Fibroblast of skin of right quadriceps (primary cell): Measurements from ENCODE around the gene TTLL10.

Experiments used
- DNase-seq: peaks from one replicate; pipeline ENCODE4 v3.0.0-alpha.2; 2013

The TTLL10 gene, protein sequence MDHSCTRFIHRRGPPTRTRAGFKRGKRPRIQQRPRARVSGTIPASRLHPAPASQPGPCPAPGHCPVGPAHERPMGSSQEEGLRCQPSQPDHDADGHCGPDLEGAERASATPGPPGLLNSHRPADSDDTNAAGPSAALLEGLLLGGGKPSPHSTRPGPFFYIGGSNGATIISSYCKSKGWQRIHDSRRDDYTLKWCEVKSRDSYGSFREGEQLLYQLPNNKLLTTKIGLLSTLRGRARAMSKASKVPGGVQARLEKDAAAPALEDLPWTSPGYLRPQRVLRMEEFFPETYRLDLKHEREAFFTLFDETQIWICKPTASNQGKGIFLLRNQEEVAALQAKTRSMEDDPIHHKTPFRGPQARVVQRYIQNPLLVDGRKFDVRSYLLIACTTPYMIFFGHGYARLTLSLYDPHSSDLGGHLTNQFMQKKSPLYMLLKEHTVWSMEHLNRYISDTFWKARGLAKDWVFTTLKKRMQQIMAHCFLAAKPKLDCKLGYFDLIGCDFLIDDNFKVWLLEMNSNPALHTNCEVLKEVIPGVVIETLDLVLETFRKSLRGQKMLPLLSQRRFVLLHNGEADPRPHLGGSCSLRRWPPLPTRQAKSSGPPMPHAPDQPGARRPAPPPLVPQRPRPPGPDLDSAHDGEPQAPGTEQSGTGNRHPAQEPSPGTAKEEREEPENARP

GRCh38 chr1:1173793-1174415 lies at the start of gene TTLL10:
Gene TTLL10 (plus strand): TSS chr1:1173880. CDS start chr1:1179216, 5,336 bp downstream.
- no peak for DNase-seq

DNA sequence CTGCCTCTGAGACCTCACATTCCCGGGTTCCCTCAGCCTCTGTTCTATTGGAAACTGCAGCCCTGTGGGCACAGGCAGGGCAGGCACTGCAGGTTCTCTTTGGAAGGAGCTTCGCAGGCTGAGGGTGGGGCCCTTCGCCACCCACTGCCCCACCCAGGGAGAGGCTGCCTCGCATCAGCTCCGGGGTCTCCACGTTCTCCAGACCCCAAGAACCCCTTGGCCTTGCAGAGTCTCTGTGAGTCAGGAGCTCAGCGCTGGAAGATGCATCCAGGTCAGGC lies 49.2 kb upstream of the TTLL10 start:
- no peak for DNase-seq

- no peak for DNase-seq
Observed at GRCh38 chr1:1124786-1125642, 48.7 kb upstream of the TTLL10 start.

- DNase-seq = no peak
Observed at GRCh38 chr1:1125945-1126344, 47.7 kb upstream of the TTLL10 start.

DNA sequence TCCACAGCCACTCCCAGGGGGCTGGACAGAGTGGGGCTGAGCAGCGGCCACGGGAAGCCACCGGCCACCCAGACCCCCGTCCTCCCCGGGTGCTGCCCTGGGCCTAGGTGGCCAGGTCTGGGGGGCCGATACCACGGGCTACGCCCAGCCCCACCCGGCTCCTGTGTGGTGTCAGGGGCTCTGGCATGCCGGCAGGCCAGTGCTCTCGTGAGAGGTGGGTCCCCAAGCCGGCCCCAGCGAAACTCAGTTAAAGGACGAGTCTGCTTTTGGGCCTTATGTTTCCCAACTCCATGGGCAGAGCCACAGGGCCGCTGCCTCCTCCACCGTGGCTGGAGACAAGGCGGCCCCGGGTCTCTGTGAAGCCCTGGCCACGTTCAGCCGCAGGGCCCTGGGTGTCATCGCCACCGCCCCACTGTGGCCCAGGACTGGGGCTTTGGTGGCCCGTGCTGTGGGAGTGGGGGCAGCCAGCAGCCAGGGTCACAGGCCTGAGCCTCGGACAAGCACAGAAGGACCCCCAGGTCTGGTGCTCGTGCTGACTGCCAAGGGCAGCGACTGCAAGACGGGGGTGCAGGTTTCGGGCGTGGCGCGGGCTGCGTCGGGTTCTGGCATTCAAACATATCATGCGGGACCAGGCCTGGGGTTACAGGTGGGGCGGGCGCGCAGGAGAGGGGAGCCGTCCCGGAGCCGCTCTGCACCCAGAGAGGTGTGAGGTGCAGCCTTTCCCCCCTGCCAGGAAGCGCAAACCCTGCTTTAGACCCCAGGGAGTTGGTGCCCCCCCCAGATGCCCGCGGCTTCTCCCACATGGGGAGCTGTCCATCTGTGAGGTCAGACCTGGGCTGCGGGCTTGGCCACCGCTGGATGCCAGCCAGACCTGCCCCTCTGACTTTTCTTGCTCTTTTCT lies 45.9 kb upstream of the TTLL10 start:
- no peak for DNase-seq

DNA sequence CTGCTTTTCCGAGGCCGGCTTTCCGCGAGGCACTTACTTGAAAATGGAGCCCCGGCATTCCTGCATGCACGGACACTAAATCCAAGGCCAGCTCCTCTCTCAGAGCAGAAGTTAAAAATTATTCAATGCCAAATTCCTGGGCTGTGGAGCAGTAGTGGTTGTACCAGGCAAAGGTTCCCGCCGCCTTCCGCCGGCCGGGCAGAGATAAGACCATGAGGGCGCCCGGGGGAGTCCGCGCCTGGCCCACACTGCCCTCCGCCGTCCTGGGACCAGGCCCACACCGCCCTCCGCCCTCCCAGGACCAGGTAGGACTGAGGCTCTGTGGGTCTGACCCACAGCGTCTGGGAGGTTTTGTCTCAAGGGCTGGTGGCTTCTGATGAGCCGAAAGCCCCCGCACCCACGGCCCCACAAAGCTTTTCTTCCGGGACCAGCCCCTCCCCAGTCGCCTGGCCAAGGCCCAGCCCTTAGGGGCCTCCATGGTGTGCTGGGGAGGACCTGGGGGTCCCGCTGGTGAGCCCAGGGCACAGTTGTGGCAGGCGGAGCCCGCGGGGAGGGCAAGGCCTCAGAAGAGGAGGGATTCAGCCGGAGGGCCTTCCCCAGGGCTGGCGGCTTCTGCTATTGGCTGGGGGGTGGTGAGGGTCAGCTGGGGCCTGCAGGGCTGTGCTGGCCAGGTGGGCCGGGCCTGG lies 45.1 kb upstream of the TTLL10 start:
- DNase-seq = no peak

GRCh38 chr1:1129381-1129821 lies 44.3 kb upstream of the TTLL10 start:
- no peak for DNase-seq

DNA sequence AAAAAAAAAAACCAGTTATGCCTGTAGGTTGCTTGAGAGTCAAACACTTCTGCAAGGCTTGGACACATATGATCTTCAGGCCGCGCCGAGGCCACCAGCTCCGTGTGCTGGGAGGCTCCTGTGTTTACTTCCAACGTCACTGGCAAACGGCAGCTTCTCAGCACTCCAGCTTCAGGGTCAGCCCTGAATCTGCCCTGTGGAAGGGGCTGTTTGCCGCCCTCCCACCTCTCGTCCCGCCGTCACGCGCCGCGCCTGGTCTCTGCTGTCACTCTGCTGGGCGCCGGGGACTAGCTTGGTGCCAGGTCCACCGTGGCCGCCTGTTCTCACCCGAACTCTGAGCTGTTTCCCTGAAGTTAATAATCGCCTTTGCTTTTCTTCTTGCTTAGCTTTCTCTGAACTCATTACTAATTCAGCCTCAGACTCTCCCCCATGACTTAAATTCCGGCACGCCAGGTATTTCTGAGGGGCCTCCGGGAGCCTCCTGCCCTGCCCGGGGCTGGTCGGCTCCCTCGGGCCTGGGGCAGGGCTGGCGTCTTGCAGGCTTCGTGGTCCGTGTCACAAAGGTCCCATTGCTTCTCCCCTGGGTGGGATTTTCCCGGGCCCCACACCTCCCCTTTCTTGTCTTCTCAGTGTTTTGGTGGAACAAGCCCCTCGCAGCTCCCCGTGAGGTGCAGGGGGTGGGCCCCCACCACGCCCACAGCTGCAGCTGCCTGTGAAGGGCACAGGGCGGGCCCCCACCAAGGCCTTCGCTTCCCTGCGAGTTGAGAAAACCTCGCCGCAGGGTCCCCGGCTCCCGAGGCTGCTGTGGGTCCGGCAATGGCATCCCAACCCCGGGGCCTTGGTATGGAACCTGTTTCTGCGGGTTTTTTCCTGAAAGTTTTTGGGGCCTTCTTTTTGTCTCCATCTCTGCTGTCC lies 43.2 kb upstream of the TTLL10 start:
- no peak for DNase-seq

DNA sequence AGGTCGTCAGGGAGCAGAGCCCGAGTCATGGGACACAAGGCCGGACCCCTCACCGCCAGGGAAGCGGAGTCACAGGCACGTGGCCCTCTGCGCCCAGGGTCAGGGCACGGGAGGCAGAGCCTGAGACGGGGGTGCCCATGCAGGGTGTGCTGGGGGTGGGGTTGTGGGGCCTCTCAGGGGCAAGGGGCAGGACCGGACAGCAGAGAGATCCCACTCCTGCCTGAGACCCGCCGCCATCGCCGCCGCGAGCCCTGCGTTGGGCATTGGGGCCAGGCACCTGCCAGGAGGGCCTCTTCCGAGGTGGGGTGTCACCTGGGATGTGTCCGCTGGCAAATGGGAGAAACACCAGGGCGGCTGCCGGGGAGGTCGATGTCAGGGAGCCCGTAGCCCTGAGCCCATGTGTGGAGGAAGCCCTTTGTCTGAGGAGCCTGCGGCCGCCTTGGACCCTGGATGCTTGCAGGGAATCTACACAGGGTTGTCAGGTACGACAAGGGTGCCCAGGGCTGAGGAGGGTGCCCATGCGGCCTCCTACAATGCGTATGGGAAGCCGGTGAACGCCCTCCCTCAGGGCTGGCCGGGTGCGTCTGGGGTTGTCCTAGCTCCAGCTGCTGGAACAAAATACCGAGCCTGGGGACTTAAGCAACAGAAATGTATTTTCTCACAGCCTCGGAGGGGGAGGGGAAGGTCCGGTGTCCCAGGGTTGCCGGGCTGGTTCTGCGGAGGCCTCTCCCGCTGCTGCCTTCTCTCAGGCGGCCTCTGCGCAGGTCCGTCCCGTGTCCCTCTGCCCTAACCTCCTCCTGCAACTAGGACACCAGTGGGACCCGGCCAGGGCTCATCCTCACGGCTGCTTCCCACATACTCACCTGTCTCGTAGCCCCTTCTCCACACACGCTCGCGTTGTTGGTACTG lies 41.4 kb upstream of the TTLL10 start:
- no peak for DNase-seq

GRCh38 chr1:1132956-1133750 lies 40.5 kb upstream of the TTLL10 start:
- DNase-seq = no peak

- DNase-seq = no peak
Observed at GRCh38 chr1:1134300-1134970, 39.2 kb upstream of the TTLL10 start.

GRCh38 chr1:1135339-1136136 lies 38.1 kb upstream of the TTLL10 start:
- DNase-seq = no peak

DNA sequence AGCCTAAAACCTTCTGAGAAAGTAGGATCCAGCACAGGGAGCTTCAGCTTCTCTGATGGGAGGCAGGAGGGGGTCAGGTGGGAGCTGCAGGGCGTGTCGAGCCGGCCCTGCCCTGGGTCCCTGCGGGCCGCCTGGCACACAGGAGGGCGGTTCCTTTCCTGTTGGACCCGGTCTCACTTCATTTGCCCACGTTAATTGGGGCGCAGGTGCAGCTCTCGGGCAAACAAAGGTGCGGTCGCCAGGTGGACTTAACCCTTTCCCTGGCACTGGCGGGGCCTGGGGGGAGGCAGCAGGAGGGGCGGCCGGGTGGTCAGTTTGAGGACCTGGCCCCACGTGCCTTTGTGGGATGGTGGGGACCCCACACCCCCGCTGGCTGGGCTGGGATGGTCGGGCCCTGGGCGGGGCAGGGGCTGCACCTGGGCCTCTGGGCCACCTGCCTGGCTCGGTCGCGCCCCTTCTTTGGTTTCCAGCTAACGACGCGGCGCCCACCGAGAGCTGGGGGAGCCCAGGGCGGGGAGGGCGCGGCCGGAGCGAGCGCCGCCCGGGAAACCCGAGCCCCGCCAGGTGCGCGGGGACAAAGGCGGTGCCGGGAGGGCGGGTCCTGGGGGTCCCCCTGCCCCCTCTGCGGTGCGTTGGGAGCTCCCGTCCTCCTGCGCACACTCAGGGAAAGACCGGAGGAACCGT lies 37.0 kb upstream of the TTLL10 start:
- DNase-seq = no peak

DNA sequence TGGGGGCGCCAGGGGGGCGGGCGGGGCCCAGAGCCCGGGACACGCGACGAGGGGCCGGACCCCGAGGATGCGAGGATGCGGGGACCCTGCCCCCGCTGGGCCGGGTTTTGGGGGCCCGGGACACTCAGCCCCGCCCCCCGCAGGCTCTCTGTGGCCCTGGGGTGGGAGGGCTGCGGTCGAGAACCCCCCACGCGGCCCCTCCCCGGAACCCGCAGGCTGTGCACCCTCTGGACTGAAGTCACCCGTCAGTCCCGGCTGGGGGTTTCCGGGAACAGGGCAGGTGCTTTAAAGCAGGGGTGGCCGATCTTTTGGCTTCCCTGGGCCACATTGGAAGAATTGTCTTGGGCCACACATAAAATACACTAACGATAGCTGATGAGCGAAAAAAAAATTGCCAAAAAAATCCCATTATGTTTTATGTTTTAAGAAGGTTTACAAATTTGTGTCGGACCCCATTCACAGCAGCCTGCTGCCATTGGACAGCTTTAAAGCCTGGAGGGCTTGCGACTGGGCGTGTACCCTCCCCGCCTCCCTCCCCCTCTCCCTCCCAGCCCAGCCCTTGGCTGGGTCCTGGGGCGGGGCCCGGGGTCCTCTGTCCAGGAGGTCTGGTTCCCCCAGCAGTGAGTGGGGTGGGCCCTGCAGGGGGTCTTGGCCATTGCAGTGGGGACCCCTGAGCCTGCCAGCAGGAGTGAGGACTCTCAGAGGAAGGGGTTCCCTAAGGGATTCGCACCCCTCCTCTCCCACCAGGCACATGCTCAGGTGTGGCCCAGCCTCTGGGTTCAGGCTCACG lies 36.2 kb upstream of the TTLL10 start:
- no peak for DNase-seq

- DNase-seq = no peak
Observed at GRCh38 chr1:1140673-1141072, 33.0 kb upstream of the TTLL10 start.
